ENCODE measurements around the gene CCL23. TPM values are rescaled to one million over a fixed set of nuclear protein-coding genes. Genes with fewer than 3 reads are reported as not detected.

CCL23 gene, protein sequence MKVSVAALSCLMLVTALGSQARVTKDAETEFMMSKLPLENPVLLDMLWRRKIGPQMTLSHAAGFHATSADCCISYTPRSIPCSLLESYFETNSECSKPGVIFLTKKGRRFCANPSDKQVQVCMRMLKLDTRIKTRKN
- not detected in 2 replicates for total RNA-seq (ENCODE audit: low replicate concordance)
- long read RNA-seq, result 0 reads

DNA sequence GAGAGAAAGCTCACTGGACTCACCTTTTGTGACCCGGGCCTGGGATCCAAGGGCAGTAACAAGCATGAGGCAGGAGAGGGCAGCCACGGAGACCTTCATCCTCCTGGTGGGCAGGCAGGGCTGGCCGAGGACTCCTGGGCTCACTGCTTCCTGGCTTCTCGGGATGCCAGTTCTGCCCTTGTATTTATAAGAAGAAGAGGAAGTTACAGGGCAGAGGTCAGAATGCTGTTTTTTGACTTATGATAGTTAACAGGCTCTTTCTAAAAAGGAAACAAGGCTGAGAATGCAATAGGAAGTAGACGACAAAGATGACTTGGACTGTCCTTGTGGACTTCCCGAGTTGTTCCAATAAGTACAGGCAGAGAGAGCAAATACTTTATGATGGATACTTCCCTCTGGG lies at the start of gene CCL23:
CCL23 (minus strand) TSS at position 174 of the 400 bp plus-strand sequence; CDS start at position 99, 75 bp downstream.
- TF ChIP-seq, protein P1, sequence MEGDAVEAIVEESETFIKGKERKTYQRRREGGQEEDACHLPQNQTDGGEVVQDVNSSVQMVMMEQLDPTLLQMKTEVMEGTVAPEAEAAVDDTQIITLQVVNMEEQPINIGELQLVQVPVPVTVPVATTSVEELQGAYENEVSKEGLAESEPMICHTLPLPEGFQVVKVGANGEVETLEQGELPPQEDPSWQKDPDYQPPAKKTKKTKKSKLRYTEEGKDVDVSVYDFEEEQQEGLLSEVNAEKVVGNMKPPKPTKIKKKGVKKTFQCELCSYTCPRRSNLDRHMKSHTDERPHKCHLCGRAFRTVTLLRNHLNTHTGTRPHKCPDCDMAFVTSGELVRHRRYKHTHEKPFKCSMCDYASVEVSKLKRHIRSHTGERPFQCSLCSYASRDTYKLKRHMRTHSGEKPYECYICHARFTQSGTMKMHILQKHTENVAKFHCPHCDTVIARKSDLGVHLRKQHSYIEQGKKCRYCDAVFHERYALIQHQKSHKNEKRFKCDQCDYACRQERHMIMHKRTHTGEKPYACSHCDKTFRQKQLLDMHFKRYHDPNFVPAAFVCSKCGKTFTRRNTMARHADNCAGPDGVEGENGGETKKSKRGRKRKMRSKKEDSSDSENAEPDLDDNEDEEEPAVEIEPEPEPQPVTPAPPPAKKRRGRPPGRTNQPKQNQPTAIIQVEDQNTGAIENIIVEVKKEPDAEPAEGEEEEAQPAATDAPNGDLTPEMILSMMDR (conservative IDR thresholded peaks at IDR 0.05), result no peak
- Mint-ChIP-seq H3K27ac (no peak within 1 kb of the TSS), H3K4me3 (no peak within 1 kb of the TSS), H3K36me3 (no peaks in the 10 kb centered on the region), H3K4me1 (ENCODE audit: unreplicated experiment) (no peaks in the 10 kb centered on the region), H3K9me3 (no peaks in the 10 kb centered on the region), H3K27me3 (peaks cover 42% of the 10 kb centered on the region)
- no peak for DNase-seq (ENCODE audit: extremely low spot score, unreplicated experiment)

DNA sequence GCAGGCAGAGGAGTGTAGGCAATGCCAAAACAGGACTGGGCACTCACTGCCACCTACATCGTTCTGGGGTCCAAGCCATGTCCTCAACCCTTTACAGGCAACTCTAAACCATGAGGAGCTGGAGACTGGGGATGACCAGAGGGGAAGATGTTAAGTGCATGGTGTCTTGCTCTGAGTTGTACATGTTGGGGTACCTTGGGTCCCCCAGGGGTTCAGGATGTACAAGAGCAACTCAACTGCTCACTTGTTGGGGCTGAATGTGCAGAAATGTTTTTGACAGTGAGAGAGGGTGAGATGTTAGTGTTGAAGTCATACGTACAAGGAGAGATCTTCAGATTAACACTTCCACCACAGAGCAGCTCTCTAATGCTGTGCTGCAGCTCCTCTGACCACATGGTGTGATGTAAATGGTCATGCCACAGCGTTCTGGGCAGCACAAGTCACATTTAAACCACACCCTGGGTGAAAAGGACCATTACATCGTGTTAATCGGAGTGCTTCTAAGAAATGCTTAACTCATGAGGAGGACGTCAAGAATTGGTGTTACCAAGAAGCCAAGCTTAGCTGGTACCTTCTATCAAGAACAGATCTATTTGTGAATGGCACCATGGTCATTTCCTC lies 48.7 kb upstream of the CCL23 start:
- TF ChIP-seq, protein P1 (conservative IDR thresholded peaks at IDR 0.05), result no peak

DNA sequence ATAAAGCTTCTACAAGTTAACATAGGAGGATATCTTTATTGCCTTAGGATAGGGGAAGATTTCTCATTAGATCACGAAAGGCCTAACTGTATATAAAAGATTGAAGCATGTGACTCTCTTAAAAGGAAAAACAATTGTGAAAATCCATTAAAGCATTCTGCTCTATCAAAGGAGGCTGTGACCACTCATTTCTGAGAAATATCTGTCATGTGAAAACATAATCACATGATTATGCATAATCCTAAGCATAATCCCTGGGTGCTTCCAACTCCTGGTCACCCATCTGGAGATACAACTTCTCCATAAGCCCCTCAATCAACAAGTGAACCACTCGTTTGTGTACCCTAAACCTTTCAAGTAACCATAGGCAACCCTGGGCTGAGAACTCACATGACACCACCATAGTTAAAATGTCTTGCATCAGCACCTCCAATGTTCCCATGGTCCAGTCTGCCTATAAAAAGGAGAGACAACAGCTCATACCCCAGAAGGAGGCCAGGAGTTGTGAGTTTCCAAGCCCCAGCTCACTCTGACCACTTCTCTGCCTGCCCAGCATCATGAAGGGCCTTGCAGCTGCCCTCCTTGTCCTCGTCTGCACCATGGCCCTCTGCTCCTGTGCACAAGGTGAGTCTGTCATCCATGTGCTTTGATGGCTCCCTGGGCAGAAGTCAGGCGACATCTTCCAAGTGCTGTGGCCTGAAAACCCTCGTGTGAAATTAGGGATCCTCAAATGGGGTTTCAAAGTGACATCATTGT lies 46.2 kb upstream of the CCL23 start, which contains the start of gene CCL18:
CCL18 (plus strand) TSS at position 487 of the 756 bp plus-strand sequence; CDS start at position 558, 71 bp downstream.
- Mint-ChIP-seq H3K9me3 (no peaks in the 10 kb centered on the region), H3K27me3 (peaks cover 11% of the 10 kb centered on the region), H3K4me1 (ENCODE audit: unreplicated experiment) (no peaks in the 10 kb centered on the region)

More for the DNA sequence above, 48.7 kb upstream of the CCL23 start:
- Mint-ChIP-seq H3K27me3 (peaks cover 8% of the 10 kb centered on the region), H3K9me3 (no peaks in the 10 kb centered on the region), H3K27ac (no peak overlapping the region), H3K36me3 (no peaks in the 10 kb centered on the region), H3K4me1 (ENCODE audit: unreplicated experiment) (no peaks in the 10 kb centered on the region), H3K4me3 (no peak overlapping the region)
- DNase-seq (ENCODE audit: extremely low spot score, unreplicated experiment), result no peak

DNA sequence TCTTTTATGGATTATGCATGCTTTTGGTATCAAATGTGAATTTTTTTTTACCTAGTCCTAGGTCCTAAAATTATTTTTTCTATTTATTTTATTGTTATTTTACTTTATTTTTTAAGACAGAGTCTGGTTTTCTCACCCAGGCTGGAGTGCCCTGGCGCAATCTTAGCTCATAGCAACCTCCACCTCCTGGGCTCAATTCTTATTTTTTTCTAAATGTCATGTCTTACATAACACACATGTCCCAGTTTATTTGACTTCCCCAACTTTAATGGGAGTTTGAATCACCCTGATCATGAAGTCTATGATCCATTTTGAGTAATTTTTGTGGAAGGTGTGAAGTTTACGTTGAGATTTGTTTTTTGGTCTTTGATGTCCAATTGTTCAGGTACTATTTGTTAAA lies 43.0 kb upstream of the CCL23 start:
- Mint-ChIP-seq H3K27ac (no peak overlapping the region), H3K4me1 (ENCODE audit: unreplicated experiment) (no peaks in the 10 kb centered on the region), H3K27me3 (peaks cover 19% of the 10 kb centered on the region), H3K36me3 (no peaks in the 10 kb centered on the region), H3K4me3 (no peak overlapping the region), H3K9me3 (no peaks in the 10 kb centered on the region)
- no peak for DNase-seq (ENCODE audit: extremely low spot score, unreplicated experiment)
- TF ChIP-seq, protein P1 (conservative IDR thresholded peaks at IDR 0.05), result no peak

More for the DNA sequence above, 46.2 kb upstream of the CCL23 start, which contains the start of gene CCL18:
- H3K27ac Mint-ChIP-seq, result no peak within 1 kb of the TSS
- no peaks in the 10 kb centered on the region for H3K36me3 Mint-ChIP-seq
- TF ChIP-seq, protein P1 (conservative IDR thresholded peaks at IDR 0.05), result no peak
- no peak within 1 kb of the TSS for H3K4me3 Mint-ChIP-seq
- DNase-seq (ENCODE audit: extremely low spot score, unreplicated experiment), result no peak

DNA sequence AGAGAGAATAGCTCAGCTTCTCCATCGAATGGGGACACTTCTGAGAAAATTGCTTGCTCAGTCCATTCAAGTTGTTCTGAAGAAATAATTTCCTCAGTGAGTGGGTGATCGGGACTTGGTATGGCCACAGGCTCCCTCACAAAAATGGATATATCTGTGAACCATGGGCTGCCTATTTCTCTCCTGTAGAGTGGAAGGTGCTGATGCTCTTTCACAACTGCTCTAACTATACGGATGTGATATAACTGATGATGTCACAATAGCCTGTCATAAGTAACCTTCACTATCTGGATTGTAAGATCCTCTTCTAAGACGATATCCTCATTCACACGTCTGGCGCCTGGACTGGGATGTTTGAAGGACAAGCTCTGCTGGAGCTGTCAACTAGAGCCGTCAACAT lies 41.6 kb upstream of the CCL23 start:
- no peaks in the 10 kb centered on the region for H3K36me3 Mint-ChIP-seq
- H3K4me1 Mint-ChIP-seq (ENCODE audit: unreplicated experiment), result no peaks in the 10 kb centered on the region
- no peaks in the 10 kb centered on the region for H3K9me3 Mint-ChIP-seq
- H3K27ac Mint-ChIP-seq, result no peak overlapping the region
- peaks cover 18% of the 10 kb centered on the region for H3K27me3 Mint-ChIP-seq
- TF ChIP-seq, protein P1 (conservative IDR thresholded peaks at IDR 0.05), result no peak
- H3K4me3 Mint-ChIP-seq, result no peak overlapping the region
- no peak for DNase-seq (ENCODE audit: extremely low spot score, unreplicated experiment)

All from type B pancreatic cell (in vitro differentiated cells).